ENCODE data around the gene NPAS3.

NPAS3 gene

DNA sequence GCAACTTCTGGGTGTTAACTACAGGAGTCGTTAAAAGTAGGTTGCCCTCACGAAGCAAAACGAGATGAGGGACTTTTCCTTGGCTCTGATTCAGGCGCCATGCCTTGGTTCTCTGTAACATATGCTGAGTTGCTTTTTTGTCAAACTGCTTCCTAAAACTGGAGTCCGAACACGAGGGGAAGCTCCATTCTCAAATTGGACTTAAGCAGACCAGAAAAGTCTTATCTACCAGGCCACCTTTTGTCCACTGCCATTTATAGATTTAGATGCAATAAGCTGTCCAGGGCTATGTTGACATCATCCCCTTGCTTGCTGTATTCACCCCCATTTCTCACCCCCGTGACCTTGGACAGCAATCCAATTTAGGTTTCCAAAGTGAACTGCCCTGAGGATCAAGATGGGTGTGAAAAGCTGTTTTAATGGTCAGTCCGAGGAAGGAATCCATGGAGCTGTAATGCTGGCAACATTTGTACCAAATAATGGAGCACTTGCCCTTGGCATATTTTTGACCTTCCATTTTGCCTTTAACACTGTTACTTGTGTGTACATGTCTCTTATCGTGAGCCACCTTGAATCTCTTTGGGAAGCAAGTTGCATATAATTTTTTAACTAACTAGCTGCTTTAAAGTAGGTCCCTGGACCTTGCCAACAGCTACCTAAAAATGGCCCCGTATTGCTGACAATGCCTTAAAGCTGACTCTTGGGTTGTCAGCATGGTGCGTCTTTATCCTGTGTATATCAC is 714.1 kb downstream of the NPAS3 start:
- no peak for DNase-seq

GRCh38 chr14:33653308-33653695 is 714.6 kb downstream of the NPAS3 start:
- DNase-seq: no peak

DNA sequence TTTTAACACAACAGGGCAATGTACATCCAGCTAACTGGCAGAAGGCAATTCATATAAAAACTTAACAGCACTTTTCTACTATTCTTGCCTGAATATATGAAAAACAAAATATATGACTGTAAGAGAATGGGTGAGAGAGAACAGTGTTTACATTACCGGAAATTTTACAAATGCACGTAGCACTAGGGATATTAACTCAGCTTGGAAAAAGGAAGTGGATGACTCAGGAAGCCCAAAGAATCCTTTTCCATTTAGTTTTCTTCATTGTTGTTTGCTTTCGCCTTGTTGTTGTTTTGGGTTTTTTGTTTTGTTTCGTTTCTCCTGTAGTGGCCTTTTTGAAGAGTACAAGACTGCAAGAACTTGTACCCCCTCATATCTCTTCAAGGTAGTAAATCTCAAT is 716.7 kb downstream of the NPAS3 start:
- DNase-seq: no peak

GRCh38 chr14:33657476-33657875 is 718.8 kb downstream of the NPAS3 start:
- no peak for DNase-seq

DNA sequence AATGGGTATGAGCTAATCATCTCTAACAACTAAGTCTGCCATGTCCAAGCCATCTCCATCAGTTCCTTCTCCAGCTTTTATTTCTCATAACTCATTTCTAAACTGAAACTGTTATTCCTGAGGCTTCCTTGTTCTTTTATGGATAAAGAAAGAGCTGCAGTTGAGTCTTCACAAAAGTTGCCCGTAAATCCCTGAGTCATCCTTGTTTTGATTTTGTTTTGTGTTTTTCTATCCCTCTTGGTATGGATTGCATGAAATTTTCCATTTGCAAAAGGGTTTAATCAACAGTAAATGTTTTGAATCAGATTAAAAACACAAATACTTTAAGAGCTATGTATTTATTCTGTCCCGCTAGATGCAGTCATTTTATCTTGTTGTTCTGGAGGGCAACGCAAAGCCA is 721.6 kb downstream of the NPAS3 start:
- DNase-seq: no peak

- no peak for DNase-seq
Observed at GRCh38 chr14:33661101-33661500, 722.4 kb downstream of the NPAS3 start.

DNA sequence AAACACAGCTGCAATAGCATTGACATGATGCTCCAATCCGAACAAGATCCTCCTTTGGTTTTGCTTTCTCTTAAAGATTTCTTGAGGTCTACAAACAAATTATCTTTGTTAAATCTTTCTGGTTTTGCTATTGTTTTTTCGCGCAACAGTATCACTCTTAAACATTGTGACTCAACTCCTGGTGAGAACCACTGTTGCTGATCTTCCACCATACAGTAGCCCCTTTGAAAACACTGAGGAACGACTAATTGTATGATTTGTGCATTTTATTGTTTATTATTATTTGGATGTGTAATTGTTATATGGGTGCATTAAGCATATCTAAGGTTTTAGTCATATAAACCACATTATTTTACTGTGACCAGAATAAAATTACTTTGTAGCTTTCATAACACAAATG is 729.4 kb downstream of the NPAS3 start:
- no peak for DNase-seq

DNA sequence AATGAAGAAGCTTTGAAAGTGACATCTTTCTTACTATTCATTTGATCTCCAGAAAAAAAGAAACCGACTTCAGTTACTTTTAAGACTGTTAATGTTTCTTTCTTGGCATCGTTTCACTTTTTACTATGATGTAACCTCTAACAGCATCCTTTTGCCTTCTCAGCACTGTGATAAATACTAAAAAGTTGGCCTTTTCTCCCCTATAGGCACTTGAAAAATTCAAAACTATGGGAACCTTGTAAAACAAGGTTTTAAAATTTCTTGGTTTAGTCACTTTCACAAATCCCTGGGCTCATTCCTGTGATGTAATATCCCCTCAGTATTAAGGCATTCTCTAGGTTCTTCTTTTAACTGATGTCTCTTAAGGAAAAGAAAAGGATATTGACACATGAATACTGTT is 730.4 kb downstream of the NPAS3 start:
- no peak for DNase-seq

DNA sequence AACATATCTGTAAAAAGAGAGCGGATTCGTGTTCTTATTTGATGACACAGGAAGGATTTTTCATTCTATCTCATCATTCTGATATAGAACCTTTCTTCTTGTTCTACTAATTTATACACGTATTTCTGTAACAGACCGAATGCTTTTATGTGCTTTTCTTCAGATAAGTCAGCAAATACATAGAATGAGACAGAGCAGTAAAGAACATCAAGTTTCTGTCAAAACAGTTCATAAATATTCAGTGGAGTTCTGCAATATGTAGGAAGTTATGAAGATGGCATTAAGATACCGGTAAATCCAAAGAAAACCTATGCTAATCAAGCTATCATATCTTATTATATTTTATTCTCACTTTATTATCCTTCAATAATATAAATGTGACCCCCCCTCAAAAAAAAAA is 731.6 kb downstream of the NPAS3 start:
- DNase-seq: no peak

DNA sequence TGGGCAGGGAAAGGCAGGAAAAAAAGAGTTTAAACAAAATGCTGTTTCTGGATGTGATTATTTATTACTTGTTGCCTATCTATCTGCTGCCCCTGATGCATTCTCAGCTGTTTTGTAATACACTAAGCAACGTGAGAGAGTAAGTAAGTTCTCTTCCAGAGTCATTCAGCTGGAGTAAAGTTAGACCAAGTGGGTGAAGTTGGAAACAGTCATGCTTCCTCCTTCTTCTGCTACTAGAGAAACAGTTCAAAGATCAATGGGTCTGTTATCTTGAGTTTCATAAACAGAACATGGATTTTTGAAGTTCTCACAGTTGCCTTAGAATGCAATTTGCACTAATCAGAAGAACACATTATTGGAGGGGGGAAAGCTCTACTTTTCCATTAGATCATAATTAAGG is 732.9 kb downstream of the NPAS3 start:
- DNase-seq: no peak

DNA sequence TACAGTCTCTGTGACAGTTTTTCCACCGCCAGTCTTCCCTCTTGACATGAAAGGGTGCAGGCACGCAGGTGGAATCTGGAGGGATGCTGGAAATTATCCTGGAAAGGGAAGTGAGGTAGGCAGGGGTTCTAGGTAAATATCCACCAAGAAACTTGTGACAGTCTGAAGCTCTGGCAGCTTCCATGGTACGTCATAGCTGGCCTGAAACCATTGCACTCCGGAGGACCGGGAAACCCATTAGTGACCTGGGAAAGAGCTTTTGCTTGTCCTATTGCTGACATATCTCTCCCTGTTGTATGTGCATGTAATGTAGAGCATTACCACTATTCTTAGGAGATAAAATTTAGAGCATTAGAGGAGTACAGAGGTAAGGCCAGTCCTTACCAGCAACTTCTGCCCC is 736.2 kb downstream of the NPAS3 start:
- DNase-seq: no peak

DNA sequence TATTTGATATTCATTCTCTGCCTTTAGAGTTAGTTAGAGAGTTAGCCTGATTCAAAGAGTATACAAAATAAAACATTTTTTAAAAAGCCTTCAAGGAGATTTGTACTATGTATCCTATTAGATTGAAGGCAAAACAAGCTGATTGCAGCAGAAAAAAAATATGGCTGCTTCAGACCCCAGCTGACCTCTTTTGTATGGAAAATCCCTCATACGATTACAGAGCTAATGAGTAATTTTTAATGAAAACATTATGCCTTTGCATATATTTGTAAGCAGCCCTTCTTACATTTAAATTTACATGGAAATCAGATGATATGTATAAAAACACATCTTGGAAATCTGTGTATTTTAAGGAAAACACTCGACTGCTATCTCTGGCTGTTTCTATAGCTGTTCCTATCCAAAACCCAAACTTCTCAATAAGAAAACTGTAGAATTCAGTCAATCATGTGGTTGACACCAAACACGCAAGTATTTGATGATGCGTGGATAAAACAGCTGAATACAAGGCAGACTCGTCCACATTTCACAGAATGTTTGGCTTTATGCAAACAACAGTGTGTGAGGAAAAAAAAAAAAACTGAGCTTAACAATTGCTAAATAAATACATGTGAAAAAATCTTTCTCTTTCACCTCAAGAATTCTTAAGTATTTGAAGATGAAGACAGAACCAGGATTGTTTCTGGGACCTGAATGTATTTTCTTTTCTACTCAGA is 736.9 kb downstream of the NPAS3 start:
- DNase-seq: no peak

GRCh38 chr14:33676135-33676566 is 737.5 kb downstream of the NPAS3 start:
- DNase-seq: no peak

- DNase-seq: no peak
Observed at GRCh38 chr14:33676891-33677290, 738.2 kb downstream of the NPAS3 start.

GRCh38 chr14:33678005-33678404 is 739.3 kb downstream of the NPAS3 start:
- DNase-seq: no peak

DNA sequence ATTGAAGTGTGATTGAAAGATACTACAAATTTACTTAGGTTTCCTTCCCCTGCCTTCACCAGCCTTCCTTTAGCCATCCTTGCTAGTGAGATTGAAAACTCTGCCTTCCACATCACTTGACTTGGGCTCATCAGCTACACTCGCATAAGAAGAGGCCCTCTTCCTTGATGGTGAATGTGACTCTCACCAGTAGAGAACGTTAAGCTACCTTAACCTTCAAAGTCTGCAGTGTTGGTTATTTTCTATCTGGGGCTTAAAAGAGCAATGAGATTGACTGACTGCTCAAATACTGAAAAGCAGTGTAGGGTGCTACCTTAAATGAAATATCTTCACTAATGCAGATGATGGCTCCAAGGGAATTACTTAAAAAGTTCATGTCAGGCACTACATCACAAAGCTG is 740.3 kb downstream of the NPAS3 start:
- no peak for DNase-seq

DNA sequence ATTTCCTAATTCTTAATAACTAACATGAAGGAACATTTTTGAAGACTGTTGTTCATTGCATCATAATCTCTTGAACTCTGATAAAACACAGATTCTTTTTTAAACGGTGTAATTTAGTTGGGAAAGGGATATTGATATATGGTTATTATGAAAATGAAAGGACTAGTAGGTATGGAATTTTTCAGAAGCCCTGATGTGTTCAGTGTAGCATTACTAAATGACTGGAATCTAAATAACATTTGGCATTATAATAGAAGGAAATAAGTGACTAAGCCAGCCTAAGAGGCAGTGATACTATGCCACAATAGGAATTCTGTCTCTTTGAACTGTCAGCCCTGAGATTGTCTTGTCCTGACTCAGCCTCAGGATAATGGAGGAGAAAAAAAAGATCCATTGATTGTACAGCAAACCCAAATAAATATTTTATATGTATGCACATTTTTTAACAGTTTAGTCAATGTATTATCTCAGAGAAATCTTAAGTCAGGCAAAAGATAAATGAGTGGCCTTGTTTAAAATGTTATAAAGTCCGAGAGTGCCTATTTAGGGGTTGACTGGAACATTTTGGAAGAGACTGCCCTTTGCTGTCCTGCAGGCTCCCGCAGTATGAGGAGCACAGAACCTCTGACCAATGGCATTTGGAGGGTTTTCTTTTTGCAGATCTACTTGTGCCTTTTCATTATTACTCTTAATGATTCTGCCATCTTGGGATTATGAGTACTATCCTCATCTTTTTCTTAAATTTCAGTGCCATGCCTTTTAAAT is 741.0 kb downstream of the NPAS3 start:
- DNase-seq: no peak

GRCh38 chr14:33680873-33681272 is 742.2 kb downstream of the NPAS3 start:
- no peak for DNase-seq

GRCh38 chr14:33682760-33683159 is 744.1 kb downstream of the NPAS3 start:
- no peak for DNase-seq

- DNase-seq: no peak
Observed at GRCh38 chr14:33685026-33685425, 746.3 kb downstream of the NPAS3 start.

- no peak for DNase-seq
Observed at GRCh38 chr14:33685698-33686097, 747.0 kb downstream of the NPAS3 start.

DNA sequence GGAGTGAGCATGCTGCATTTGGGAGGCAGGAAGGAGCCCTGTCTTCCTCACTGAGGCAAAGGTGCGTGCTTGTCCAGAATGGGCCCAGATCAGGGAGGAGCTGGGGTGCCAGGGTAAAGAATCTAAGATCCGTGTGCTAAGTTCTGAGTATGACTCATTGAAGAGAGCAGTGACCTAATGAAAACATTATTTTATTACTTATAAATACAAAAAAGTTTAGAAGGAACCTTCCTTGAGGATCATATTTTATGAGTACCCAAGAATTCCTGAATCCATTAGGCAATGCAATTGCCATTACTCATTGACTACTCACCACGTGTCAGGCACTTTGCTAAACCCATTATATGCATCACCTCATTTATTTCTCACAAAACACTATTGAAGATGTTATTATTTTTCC is 747.5 kb downstream of the NPAS3 start:
- DNase-seq: no peak

GRCh38 chr14:33686856-33687255 is 748.2 kb downstream of the NPAS3 start:
- no peak for DNase-seq

GRCh38 chr14:33689680-33690079 is 751.0 kb downstream of the NPAS3 start:
- DNase-seq: no peak
